Liver (tissue), 9 donors: ENCODE measurements around the gene GIMAP7. TPM values are rescaled to one million over a fixed set of nuclear protein-coding genes. Genes with fewer than 3 reads are reported as not detected.
A peak's percentile ranks its signal among the peaks of the same experiment; 100 is the strongest.

Experiments
- DNase-seq: peaks from one replicate; pipeline ENCODE4 v3.0.0-alpha.2; 2017; ENCODE audit warnings: low spot score
- H3K27ac ChIP-seq, 2 donors: one replicate each; pipeline ENCODE4 v1.7.0; 2013; ENCODE audit warnings: inconsistent platforms in 2 of 2, low read length in 2 of 2, control low read depth in 1 of 2, low read depth in 1 of 2, mild to moderate bottlenecking in 1 of 2
- H3K27me3 ChIP-seq, 4 donors: one replicate each; pipeline versions ENCODE4 v1.6.1 to v1.7.0; 2013; ENCODE audit warnings: low read length in 3 of 4, inconsistent platforms in 1 of 4, mild to moderate bottlenecking in 1 of 4, moderate library complexity in 1 of 4; ENCODE audit not compliant: control insufficient read depth in 4 of 4, insufficient read depth in 4 of 4
- H3K36me3 ChIP-seq, 4 donors: one replicate each; pipeline versions ENCODE4 v1.6.1 to v1.7.0; 2013; ENCODE audit warnings: low read length in 3 of 4, mild to moderate bottlenecking in 3 of 4, low read depth in 1 of 4, moderate library complexity in 1 of 4; ENCODE audit not compliant: control insufficient read depth in 4 of 4, insufficient read depth in 3 of 4
- H3K4me1 ChIP-seq, 4 donors: one replicate each; pipeline versions ENCODE4 v1.6.1 to v1.7.0; 2013; ENCODE audit warnings: low read length in 3 of 4, mild to moderate bottlenecking in 3 of 4, moderate library complexity in 1 of 4; ENCODE audit not compliant: control insufficient read depth in 4 of 4, insufficient read depth in 4 of 4
- H3K4me3 ChIP-seq, 3 donors: one replicate each; pipeline versions ENCODE4 v1.6.1 to v1.7.0; 2013; ENCODE audit warnings: low read length in 3 of 3, control low read depth in 1 of 3, low read depth in 1 of 3, mild to moderate bottlenecking in 1 of 3
- H3K9ac ChIP-seq, 2 donors: one replicate each; pipeline ENCODE4 v1.7.0; 2013; ENCODE audit warnings: low read length in 2 of 2, mild to moderate bottlenecking in 2 of 2, moderate library complexity in 2 of 2, control low read depth in 1 of 2, low read depth in 1 of 2
- H3K9me3 ChIP-seq, 4 donors: one replicate each; pipeline versions ENCODE4 v1.6.1 to v1.7.0; 2013; ENCODE audit warnings: low read length in 3 of 4; ENCODE audit not compliant: control insufficient read depth in 4 of 4
- CTCF ChIP-seq: fragments of 150-350 bp; IDR thresholded peaks from 2 replicates; pipeline ENCODE4 v1.5.1; 2017; ENCODE audit warnings: improper control_type of control experiment, low read depth, low read length; ENCODE audit not compliant: missing input control
- FOXA1 ChIP-seq: IDR thresholded peaks from 2 replicates; pipeline ENCODE4 v1.6.1; 2016; ENCODE audit warnings: antibody characterized with exemption
- FOXA2 ChIP-seq: IDR thresholded peaks from 2 replicates; pipeline ENCODE4 v1.6.1; 2016; ENCODE audit warnings: antibody characterized with exemption
- GABPA ChIP-seq, 2 donors: IDR thresholded peaks in 1 of 2; conservative IDR thresholded peaks in 1 of 2; 2 replicates each; pipeline ENCODE4 v1.6.1; 2016; ENCODE audit warnings: antibody characterized with exemption in 2 of 2, mild to moderate bottlenecking in 1 of 2, moderate library complexity in 1 of 2
- HNF4A ChIP-seq, 2 donors: conservative IDR thresholded peaks; 2 replicates each; pipeline ENCODE4 v1.6.1; 2016; ENCODE audit warnings: antibody characterized with exemption in 2 of 2, mild to moderate bottlenecking in 2 of 2
- JUND ChIP-seq, 2 donors: IDR thresholded peaks; 2 replicates each; pipeline ENCODE4 v1.6.1; 2016; ENCODE audit warnings: antibody characterized with exemption in 2 of 2
- MAX ChIP-seq: IDR thresholded peaks from 2 replicates; pipeline ENCODE4 v1.6.1; 2016; ENCODE audit warnings: antibody characterized with exemption
- NR2F2 ChIP-seq: IDR thresholded peaks from 2 replicates; pipeline ENCODE4 v1.6.1; 2016; ENCODE audit warnings: antibody characterized with exemption
- RAD21 ChIP-seq, 2 donors: IDR thresholded peaks; 2 replicates each; pipeline ENCODE4 v1.6.1; 2016; ENCODE audit warnings: antibody characterized with exemption in 2 of 2, mild to moderate bottlenecking in 2 of 2
- REST ChIP-seq: IDR thresholded peaks from 2 replicates; pipeline ENCODE4 v1.6.1; 2016; ENCODE audit warnings: antibody characterized with exemption, mild to moderate bottlenecking
- RXRA ChIP-seq, 2 donors: IDR thresholded peaks; 2 replicates each; pipeline ENCODE4 v1.6.1; 2017 to 2018; ENCODE audit warnings: antibody characterized with exemption in 2 of 2, mild to moderate bottlenecking in 1 of 2
- TAF1 ChIP-seq: conservative IDR thresholded peaks from 2 replicates; pipeline ENCODE4 v1.6.1; 2016; ENCODE audit warnings: antibody characterized with exemption, mild to moderate bottlenecking
- YY1 ChIP-seq: IDR thresholded peaks from 2 replicates; pipeline ENCODE4 v1.6.1; 2016; ENCODE audit warnings: antibody characterized with exemption, mild to moderate bottlenecking
- ZBTB33 ChIP-seq: IDR thresholded peaks from 2 replicates; pipeline ENCODE4 v1.6.1; 2016; ENCODE audit warnings: antibody characterized with exemption
- WGBS: extraction: QIAGEN DNeasy Blood & Tissue Kit; methylation state at CpG from one replicate; pipeline ENCODE4 v1.1.7; 2013; 5-methylcytosine and 5-hydroxymethylcytosine counted together
- polyA plus RNA-seq, 2 donors: library from polyadenylated mRNA; stranded (reverse) in 1 of 2; unstranded in 1 of 2; fragments of 200-250 nt in 1 of 2; fragments of >200 nt in 1 of 2; fragmentation: Nextera tagmentation in 1 of 2; extraction: Ambion mirVana in 1 of 2; gene quantifications; one replicate each; pipeline versions ENCODE4 v1.2.1 to v1.2.3, GENCODE V29; 2013 to 2015
- total RNA-seq, 2 donors: library from RNA; depleted of rRNA; stranded (reverse); fragments of >200 nt; gene quantifications; one replicate each; pipeline ENCODE4 v1.2.3, GENCODE V29; 2014
- TF ChIP-seq, protein P1 (sequence below): IDR thresholded peaks from 2 replicates; pipeline ENCODE4 v1.6.1; 2016; ENCODE audit warnings: antibody characterized with exemption
- donor health status: healthy.
- donor health status: healthy.
- donor health status: healthy.
- donor health status: healthy.
- donor health status: healthy.

The GIMAP7 gene
- total and polyA plus RNA-seq, 4 donors: 4.8 to 12.8 (median 10.5) TPM

GRCh38 chr7:150515248-150516147, 826 bp downstream of the GIMAP7 start:
- H3K4me1 ChIP-seq: no peaks in the 10 kb centered on the region
- TF ChIP-seq FOXA1 (no peak), JUND (IDR thresholded peaks at IDR 0.05) (no peak), FOXA2 (no peak), GABPA (IDR thresholded peaks at IDR 0.05 in 1 of 2, conservative IDR thresholded peaks at IDR 0.05 in 1 of 2) (no peak), RAD21 (IDR thresholded peaks at IDR 0.05) (no peak), RXRA (IDR thresholded peaks at IDR 0.05) (no peak), MAX (no peak), TAF1 (no peak), YY1 (no peak), NR2F2 (no peak)
- TF ChIP-seq, protein P1, sequence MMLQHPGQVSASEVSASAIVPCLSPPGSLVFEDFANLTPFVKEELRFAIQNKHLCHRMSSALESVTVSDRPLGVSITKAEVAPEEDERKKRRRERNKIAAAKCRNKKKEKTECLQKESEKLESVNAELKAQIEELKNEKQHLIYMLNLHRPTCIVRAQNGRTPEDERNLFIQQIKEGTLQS: no peak
- WGBS: 72% methylated on average over 11 of the region's 11 CpGs

DNA sequence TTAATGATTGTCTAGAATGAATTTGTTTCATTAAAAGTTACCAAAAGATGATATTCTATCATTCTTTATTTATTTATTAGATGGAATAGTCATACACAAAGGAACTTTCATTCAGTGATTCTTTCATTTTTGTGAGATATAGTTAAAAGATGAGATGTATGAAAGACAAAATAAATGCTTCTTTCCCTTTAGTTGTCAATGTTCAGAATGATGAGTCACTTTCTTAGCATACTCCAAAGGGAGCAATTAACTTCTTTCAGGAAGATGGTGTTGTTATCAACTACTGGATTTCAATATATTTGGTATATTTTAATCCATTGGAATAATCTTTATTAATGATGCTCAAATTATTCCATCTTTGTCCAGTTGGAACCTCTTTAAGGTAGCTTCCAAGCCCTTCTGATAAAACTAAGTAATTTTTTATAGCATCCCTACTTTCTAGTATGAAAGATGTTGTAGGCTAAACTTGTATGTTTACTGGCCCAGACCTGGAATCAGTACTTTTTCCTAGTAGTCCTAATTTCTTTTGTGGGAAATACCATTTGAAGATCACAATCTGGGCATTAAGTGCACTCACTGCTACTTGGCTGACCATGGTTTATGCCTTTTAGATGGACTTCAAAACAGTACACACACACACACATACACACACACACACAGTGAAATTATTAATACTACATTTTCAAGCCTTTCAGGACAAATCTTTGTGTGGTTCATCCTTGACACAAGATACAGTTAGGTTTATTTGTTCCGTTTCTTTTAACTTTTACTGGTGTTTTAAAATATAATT, 2.5 kb downstream of the GIMAP7 start:
- no peak for DNase-seq
- H3K27ac ChIP-seq: peak overlapping the region in 1 of 2 donors; percentile 5
- 72% methylated on average over 1 of the region's 1 CpG for WGBS
- H3K9ac ChIP-seq: peak overlapping the region; percentile 24 to 90
- peaks cover 0 to 3% (median 0%) of the 10 kb centered on the region in 4 donors for H3K36me3 ChIP-seq
- TF ChIP-seq FOXA2 (no peak), RAD21 (IDR thresholded peaks at IDR 0.05) (no peak), CTCF (no peak), ZBTB33 (no peak), HNF4A (conservative IDR thresholded peaks at IDR 0.05) (no peak), YY1 (no peak), NR2F2 (no peak), FOXA1 (no peak), REST (no peak), RXRA (IDR thresholded peaks at IDR 0.05) (no peak), MAX (no peak)
- TF ChIP-seq, protein P1: no peak
- H3K4me3 ChIP-seq: peak overlapping the region; percentile 18 to 30 (median 19)
- H3K9me3 ChIP-seq: no peaks in the 10 kb centered on the region
- no peaks in the 10 kb centered on the region for H3K4me1 ChIP-seq
- no peaks in the 10 kb centered on the region for H3K27me3 ChIP-seq

More at GRCh38 chr7:150515248-150516147, 826 bp downstream of the GIMAP7 start:
- Histone ChIP-seq H3K9me3 (no peaks in the 10 kb centered on the region), H3K4me3 (peak overlapping the region; percentile 27 to 51 (median 49)), H3K27me3 (no peaks in the 10 kb centered on the region), H3K9ac (peak overlapping the region in 1 of 2 donors; percentile 89), H3K27ac (peak overlapping the region; percentile 38 to 74), H3K36me3 (peaks cover 0 to 3% (median 0%) of the 10 kb centered on the region in 4 donors)
- DNase-seq: no peak
